ENCODE data around the gene TSPAN18. TPM values are rescaled to one million over a fixed set of nuclear protein-coding genes. Genes with fewer than 3 reads are reported as not detected.

Gene TSPAN18
- total and polyA plus RNA-seq, 4 experiments from 2014 or later = 7.3 to 48.6 (median 18.2) TPM

- Mint-ChIP-seq H3K36me3 (peaks cover 59 to 77% of the 10 kb centered on the region in 2 donors), H3K27me3 (no peaks in the 10 kb centered on the region), H3K4me3 (no peak overlapping the region), H3K4me1 (peaks cover 9 to 16% (median 11%) of the 10 kb centered on the region in 4 donors), H3K27ac (peak overlapping the region in 1 of 7 donors; percentile 10), H3K9me3 (peaks cover 0 to 34% (median 26%) of the 10 kb centered on the region in 8 donors)
- Histone ChIP-seq H3K9me3 (ENCODE audit: control insufficient read depth in 1 of 2, low read length in 2 of 2) (peaks cover 0 to 7% of the 10 kb centered on the region in 2 donors), H3K4me1 (ENCODE audit: insufficient read depth, low read length) (no peaks in the 10 kb centered on the region), H3K27me3 (ENCODE audit: insufficient read depth, low read length) (no peaks in the 10 kb centered on the region), H3K36me3 (ENCODE audit: insufficient read depth, low read length) (no peaks in the 10 kb centered on the region), H3K27ac (ENCODE audit: low read depth, low read length) (no peak overlapping the region), H3K4me3 (ENCODE audit: low read length in 2 of 2) (no peak overlapping the region)
- ChIA-PET CTCF (ENCODE audit: partially characterized antibody) (no interaction called here), POLR2A (ENCODE audit: partially characterized antibody) (no interaction called here)
- no peak for DNase-seq
- intact Hi-C loops (cut with micrococcal nuclease) = no loop called here
Observed at GRCh38 chr11:44840085-44840478, 113.3 kb downstream of the TSPAN18 start.

- ChIA-PET CTCF (ENCODE audit: partially characterized antibody) (no interaction called here), POLR2A (ENCODE audit: partially characterized antibody) (no interaction called here)
- Mint-ChIP-seq H3K27me3 (no peaks in the 10 kb centered on the region), H3K9me3 (peaks cover 0 to 38% (median 26%) of the 10 kb centered on the region in 8 donors), H3K36me3 (peaks cover 63 to 83% of the 10 kb centered on the region in 2 donors), H3K4me1 (peaks cover 5 to 10% (median 8%) of the 10 kb centered on the region in 4 donors), H3K4me3 (no peak overlapping the region), H3K27ac (no peak overlapping the region)
- no peak for DNase-seq
- intact Hi-C loops (cut with micrococcal nuclease) = no loop called here
- no peaks in the 10 kb centered on the region for H3K36me3 ChIP-seq (ENCODE audit: insufficient read depth, low read length)
- no peaks in the 10 kb centered on the region for H3K4me1 ChIP-seq (ENCODE audit: insufficient read depth, low read length)
- peaks cover 0 to 7% of the 10 kb centered on the region in 2 donors for H3K9me3 ChIP-seq (ENCODE audit: control insufficient read depth in 1 of 2, low read length in 2 of 2)
- no peak overlapping the region for H3K4me3 ChIP-seq (ENCODE audit: low read length in 2 of 2)
- H3K27ac ChIP-seq (ENCODE audit: low read depth, low read length) = no peak overlapping the region
- H3K27me3 ChIP-seq (ENCODE audit: insufficient read depth, low read length) = no peaks in the 10 kb centered on the region
Observed at GRCh38 chr11:44840521-44841251, 113.9 kb downstream of the TSPAN18 start.

- intact Hi-C loops (cut with micrococcal nuclease) = no loop called here
- Histone ChIP-seq H3K9me3 (ENCODE audit: control insufficient read depth in 1 of 2, low read length in 2 of 2) (peaks cover 0 to 14% of the 10 kb centered on the region in 2 donors), H3K27ac (ENCODE audit: low read depth, low read length) (no peak overlapping the region), H3K27me3 (ENCODE audit: insufficient read depth, low read length) (no peaks in the 10 kb centered on the region), H3K4me1 (ENCODE audit: insufficient read depth, low read length) (no peaks in the 10 kb centered on the region), H3K36me3 (ENCODE audit: insufficient read depth, low read length) (no peaks in the 10 kb centered on the region), H3K4me3 (ENCODE audit: low read length in 2 of 2) (no peak overlapping the region)
- Mint-ChIP-seq H3K36me3 (peaks cover 69 to 89% of the 10 kb centered on the region in 2 donors), H3K4me3 (no peak overlapping the region), H3K27ac (peak overlapping the region in 1 of 7 donors; percentile 41), H3K9me3 (peaks cover 0 to 54% (median 34%) of the 10 kb centered on the region in 8 donors), H3K4me1 (peaks cover 0 to 3% (median under 1%) of the 10 kb centered on the region in 4 donors), H3K27me3 (no peaks in the 10 kb centered on the region)
- POLR2A ChIA-PET (ENCODE audit: partially characterized antibody) = no interaction called here
- no peak for DNase-seq
- CTCF ChIA-PET (ENCODE audit: partially characterized antibody) = no interaction called here
Observed at GRCh38 chr11:44842220-44842619, 115.5 kb downstream of the TSPAN18 start.

- POLR2A ChIA-PET (ENCODE audit: partially characterized antibody) = no interaction called here
- Mint-ChIP-seq H3K4me1 (peaks cover 0 to 7% (median 2%) of the 10 kb centered on the region in 4 donors), H3K27me3 (no peaks in the 10 kb centered on the region), H3K36me3 (peaks cover 57 to 59% of the 10 kb centered on the region in 2 donors), H3K4me3 (peak overlapping the region in 1 of 8 donors; percentile 7), H3K9me3 (peaks cover 0 to 43% (median 29%) of the 10 kb centered on the region in 8 donors), H3K27ac (peak overlapping the region in 1 of 7 donors; percentile 83)
- Histone ChIP-seq H3K36me3 (ENCODE audit: insufficient read depth, low read length) (no peaks in the 10 kb centered on the region), H3K27me3 (ENCODE audit: insufficient read depth, low read length) (no peaks in the 10 kb centered on the region), H3K27ac (ENCODE audit: low read depth, low read length) (no peak overlapping the region), H3K4me1 (ENCODE audit: insufficient read depth, low read length) (no peaks in the 10 kb centered on the region), H3K4me3 (ENCODE audit: low read length in 2 of 2) (no peak overlapping the region), H3K9me3 (ENCODE audit: control insufficient read depth in 1 of 2, low read length in 2 of 2) (peaks cover 0 to 16% of the 10 kb centered on the region in 2 donors)
- CTCF ChIA-PET (ENCODE audit: partially characterized antibody) = no interaction called here
- no peak for DNase-seq
- intact Hi-C loops (cut with micrococcal nuclease) = no loop called here
Observed at GRCh38 chr11:44846852-44847251, 120.1 kb downstream of the TSPAN18 start.

GRCh38 chr11:44847316-44847715 lies 120.6 kb downstream of the TSPAN18 start:
- ChIA-PET CTCF (ENCODE audit: partially characterized antibody) (no interaction called here), POLR2A (ENCODE audit: partially characterized antibody) (no interaction called here)
- Histone ChIP-seq H3K4me3 (ENCODE audit: low read length in 2 of 2) (no peak overlapping the region), H3K27me3 (ENCODE audit: insufficient read depth, low read length) (no peaks in the 10 kb centered on the region), H3K9me3 (ENCODE audit: control insufficient read depth in 1 of 2, low read length in 2 of 2) (peaks cover 0 to 15% of the 10 kb centered on the region in 2 donors), H3K36me3 (ENCODE audit: insufficient read depth, low read length) (no peaks in the 10 kb centered on the region), H3K4me1 (ENCODE audit: insufficient read depth, low read length) (no peaks in the 10 kb centered on the region), H3K27ac (ENCODE audit: low read depth, low read length) (no peak overlapping the region)
- peaks cover 54 to 59% of the 10 kb centered on the region in 2 donors for H3K36me3 Mint-ChIP-seq
- peaks cover 0 to 41% (median 27%) of the 10 kb centered on the region in 8 donors for H3K9me3 Mint-ChIP-seq
- H3K27ac Mint-ChIP-seq = no peak overlapping the region
- DNase-seq = no peak
- no peak overlapping the region for H3K4me3 Mint-ChIP-seq
- intact Hi-C loops (cut with micrococcal nuclease) = no loop called here
- peaks cover 0 to 10% (median 2%) of the 10 kb centered on the region in 4 donors for H3K4me1 Mint-ChIP-seq
- H3K27me3 Mint-ChIP-seq = no peaks in the 10 kb centered on the region

- no peak overlapping the region for H3K4me3 Mint-ChIP-seq
- peaks cover 43 to 58% of the 10 kb centered on the region in 2 donors for H3K36me3 Mint-ChIP-seq
- Histone ChIP-seq H3K27me3 (ENCODE audit: insufficient read depth, low read length) (no peaks in the 10 kb centered on the region), H3K27ac (ENCODE audit: low read depth, low read length) (no peak overlapping the region), H3K9me3 (ENCODE audit: control insufficient read depth in 1 of 2, low read length in 2 of 2) (peaks cover 0 to 9% of the 10 kb centered on the region in 2 donors), H3K36me3 (ENCODE audit: insufficient read depth, low read length) (no peaks in the 10 kb centered on the region), H3K4me1 (ENCODE audit: insufficient read depth, low read length) (no peaks in the 10 kb centered on the region), H3K4me3 (ENCODE audit: low read length in 2 of 2) (no peak overlapping the region)
- peaks cover 2 to 12% (median 11%) of the 10 kb centered on the region in 4 donors for H3K4me1 Mint-ChIP-seq
- ChIA-PET POLR2A (ENCODE audit: partially characterized antibody) (no interaction called here), CTCF (ENCODE audit: partially characterized antibody) (interaction anchor here (0.7 kb wide), 1 partner anchor 710 kb away, joined by 3 read pairs; no protein-coding TSS in a partner anchor)
- peaks cover 0 to 30% (median 18%) of the 10 kb centered on the region in 8 donors for H3K9me3 Mint-ChIP-seq
- H3K27ac Mint-ChIP-seq = no peak overlapping the region
- intact Hi-C loops (cut with micrococcal nuclease) = no loop called here
- DNase-seq = no peak
- no peaks in the 10 kb centered on the region for H3K27me3 Mint-ChIP-seq
Observed at GRCh38 chr11:44848203-44848962, 121.6 kb downstream of the TSPAN18 start.

- DNase-seq = no peak
- no peak overlapping the region for H3K4me3 Mint-ChIP-seq
- no peaks in the 10 kb centered on the region for H3K27me3 ChIP-seq (ENCODE audit: insufficient read depth, low read length)
- H3K36me3 ChIP-seq (ENCODE audit: insufficient read depth, low read length) = no peaks in the 10 kb centered on the region
- no peak overlapping the region for H3K27ac ChIP-seq (ENCODE audit: low read depth, low read length)
- peaks cover 2 to 12% (median 12%) of the 10 kb centered on the region in 4 donors for H3K4me1 Mint-ChIP-seq
- H3K9me3 Mint-ChIP-seq = peaks cover 0 to 30% (median 14%) of the 10 kb centered on the region in 8 donors
- H3K27me3 Mint-ChIP-seq = no peaks in the 10 kb centered on the region
- peaks cover 37 to 56% of the 10 kb centered on the region in 2 donors for H3K36me3 Mint-ChIP-seq
- peaks cover 0 to 9% of the 10 kb centered on the region in 2 donors for H3K9me3 ChIP-seq (ENCODE audit: control insufficient read depth in 1 of 2, low read length in 2 of 2)
- ChIA-PET CTCF (ENCODE audit: partially characterized antibody) (interaction anchor here (0.7 kb wide), 1 partner anchor 711 kb away, joined by 3 read pairs; no protein-coding TSS in a partner anchor), POLR2A (ENCODE audit: partially characterized antibody) (no interaction called here)
- no peaks in the 10 kb centered on the region for H3K4me1 ChIP-seq (ENCODE audit: insufficient read depth, low read length)
- no peak overlapping the region for H3K4me3 ChIP-seq (ENCODE audit: low read length in 2 of 2)
- intact Hi-C loops (cut with micrococcal nuclease) = no loop called here
- H3K27ac Mint-ChIP-seq = peak overlapping the region in 2 of 7 donors; percentile 19 to 79
Observed at GRCh38 chr11:44848963-44849350, 122.2 kb downstream of the TSPAN18 start.
